HEK293 (cell line): ENCODE results near the gene MAPKAP1.

Experiments
- CTCF ChIA-PET: fragments of 350-600 bp; formaldehyde crosslinking; extraction: SDS; loops from one replicate; lab custom pipeline; 2021; ENCODE audit warnings: antibody characterized with exemption; lab: Yijun Ruan, JAX
- POLR2A ChIA-PET: fragments of 300-600 bp; formaldehyde crosslinking; extraction: SDS; loops from one replicate; lab custom pipeline; 2020; ENCODE audit warnings: antibody characterized with exemption, inconsistent platforms; lab: Yijun Ruan, JAX
- H3K27ac ChIP-seq: fragments of 200-500 bp; sonication (Bioruptor generic); 2 replicates; pipeline ENCODE4 v1.5.1; 2014; ENCODE audit warnings: low read depth, low read length, control low read depth, inconsistent platforms; ENCODE audit errors: extremely low read depth
- H3K36me3 ChIP-seq, 2 experiments: fragments of 200-500 bp in 1 of 2; sonication (Bioruptor generic) in 1 of 2; 1 replicate in 1 of 2; 2 replicates in 1 of 2; pipeline ENCODE4 v1.5.1; 2014 to 2017; ENCODE audit warnings: inconsistent platforms in 2 of 2, low read length in 2 of 2; ENCODE audit not compliant: control insufficient read depth in 2 of 2, insufficient read depth in 1 of 2
- H3K4me1 ChIP-seq: fragments of 200-500 bp; sonication (Bioruptor generic); 2 replicates; pipeline ENCODE4 v1.5.1; 2014; ENCODE audit warnings: mild to moderate bottlenecking, low read length, inconsistent platforms; ENCODE audit not compliant: control insufficient read depth, insufficient read depth
- H3K4me3 ChIP-seq: 2 replicates; pipeline ENCODE4 v1.5.1; 2011; ENCODE audit warnings: low read depth, mild to moderate bottlenecking, control low read depth, low read length, moderate library complexity
- H3K9me3 ChIP-seq: fragments of 200-500 bp; sonication (Bioruptor generic); 2 replicates; pipeline ENCODE4 v1.5.1; 2014; ENCODE audit warnings: low read depth, low read length, inconsistent platforms; ENCODE audit not compliant: control insufficient read depth, insufficient read depth
- EGR2 ChIP-seq: fragments of 450-650 bp; formaldehyde crosslinking; IDR thresholded peaks from 2 replicates; pipeline ENCODE4 v1.5.1; 2016; ENCODE audit warnings: low read depth, missing biosample characterization, missing genetic modification characterization
- GLI4 ChIP-seq: fragments of 450-650 bp; formaldehyde crosslinking; IDR thresholded peaks from 2 replicates; pipeline ENCODE4 v1.5.1; 2016; ENCODE audit warnings: missing biosample characterization, missing genetic modification characterization
- GLIS1 ChIP-seq: fragments of 450-650 bp; formaldehyde crosslinking; IDR thresholded peaks from 2 replicates; pipeline ENCODE4 v1.5.1; 2016; ENCODE audit warnings: missing biosample characterization, missing genetic modification characterization
- IKZF3 ChIP-seq: fragments of 450-650 bp; IDR thresholded peaks from 2 replicates; pipeline ENCODE4 v1.5.0; 2018; ENCODE audit warnings: missing biosample characterization, mild to moderate bottlenecking, missing genetic modification characterization, moderate library complexity
- KLF16 ChIP-seq: fragments of 450-650 bp; formaldehyde crosslinking; IDR thresholded peaks from 2 replicates; pipeline ENCODE4 v1.5.1; 2017; ENCODE audit warnings: missing biosample characterization, missing genetic modification characterization
- KLF7 ChIP-seq: fragments of 450-650 bp; formaldehyde crosslinking; IDR thresholded peaks from 2 replicates; pipeline ENCODE4 v1.5.1; 2016; ENCODE audit warnings: missing biosample characterization, missing genetic modification characterization, borderline replicate concordance
- MEIS1 ChIP-seq: sonication (generic); formaldehyde crosslinking; IDR thresholded peaks from 2 replicates; pipeline ENCODE4 v1.8.1; 2022; ENCODE audit warnings: missing genetic modification reagents, mild to moderate bottlenecking, borderline replicate concordance
- SALL2 ChIP-seq: fragments of 450-650 bp; formaldehyde crosslinking; IDR thresholded peaks from 2 replicates; pipeline ENCODE4 v1.5.0; 2017; ENCODE audit warnings: missing biosample characterization, mild to moderate bottlenecking, missing genetic modification characterization, borderline replicate concordance
- ZBTB17 ChIP-seq: fragments of 450-650 bp; formaldehyde crosslinking; IDR thresholded peaks from 2 replicates; pipeline ENCODE4 v1.5.1; 2016; ENCODE audit warnings: missing biosample characterization, missing genetic modification characterization
- ZNF10 ChIP-seq: fragments of 450-650 bp; formaldehyde crosslinking; IDR thresholded peaks from 2 replicates; pipeline ENCODE4 v1.5.1; 2017; ENCODE audit warnings: missing biosample characterization, missing genetic modification characterization
- ZNF148 ChIP-seq: fragments of 450-650 bp; formaldehyde crosslinking; IDR thresholded peaks from 2 replicates; pipeline ENCODE4 v1.5.0; 2017; ENCODE audit warnings: missing biosample characterization, missing genetic modification characterization, borderline replicate concordance
- ZNF18 ChIP-seq: fragments of 450-650 bp; formaldehyde crosslinking; IDR thresholded peaks from 2 replicates; pipeline ENCODE4 v1.5.1; 2016; ENCODE audit warnings: missing biosample characterization, missing genetic modification characterization
- ZNF2 ChIP-seq: fragments of 450-650 bp; formaldehyde crosslinking; IDR thresholded peaks from 2 replicates; pipeline ENCODE4 v1.5.1; 2016; ENCODE audit warnings: missing biosample characterization, missing genetic modification characterization
- ZNF214 ChIP-seq: fragments of 450-650 bp; formaldehyde crosslinking; IDR thresholded peaks from 2 replicates; pipeline ENCODE4 v1.5.1; 2017; ENCODE audit warnings: missing biosample characterization, mild to moderate bottlenecking, missing genetic modification characterization, borderline replicate concordance
- ZNF24 ChIP-seq: fragments of 450-650 bp; formaldehyde crosslinking; IDR thresholded peaks from 2 replicates; pipeline ENCODE4 v1.5.1; 2016; ENCODE audit warnings: missing biosample characterization, missing genetic modification characterization
- ZNF473 ChIP-seq: fragments of 450-650 bp; formaldehyde crosslinking; IDR thresholded peaks from 2 replicates; pipeline ENCODE4 v1.5.1; 2017; ENCODE audit warnings: missing biosample characterization, missing genetic modification characterization
- ZNF488 ChIP-seq: fragments of 450-650 bp; formaldehyde crosslinking; IDR thresholded peaks from 2 replicates; pipeline ENCODE4 v1.5.1; 2016; ENCODE audit warnings: missing biosample characterization, missing genetic modification characterization
- ZNF518A ChIP-seq: fragments of 450-650 bp; formaldehyde crosslinking; conservative IDR thresholded peaks from 2 replicates; pipeline ENCODE4 v1.5.1; 2016; ENCODE audit warnings: low read depth, missing biosample characterization, missing genetic modification characterization
- ZNF529 ChIP-seq: fragments of 450-650 bp; formaldehyde crosslinking; IDR thresholded peaks from 2 replicates; pipeline ENCODE4 v1.5.1; 2017; ENCODE audit warnings: missing genetic modification characterization, missing biosample characterization; ENCODE audit not compliant: insufficient replicate concordance
- ZNF621 ChIP-seq: fragments of 450-650 bp; formaldehyde crosslinking; IDR thresholded peaks from 2 replicates; pipeline ENCODE4 v1.5.1; 2017; ENCODE audit warnings: missing biosample characterization, missing genetic modification characterization
- ZNF645 ChIP-seq: fragments of 450-650 bp; formaldehyde crosslinking; IDR thresholded peaks from 2 replicates; pipeline ENCODE4; 2016; ENCODE audit warnings: missing biosample characterization, missing genetic modification characterization
- ZNF677 ChIP-seq: fragments of 450-650 bp; IDR thresholded peaks from 2 replicates; pipeline ENCODE4 v1.5.0; 2018; ENCODE audit warnings: missing biosample characterization, mild to moderate bottlenecking, missing genetic modification characterization, moderate library complexity
- ZNF701 ChIP-seq: fragments of 450-650 bp; formaldehyde crosslinking; IDR thresholded peaks from 2 replicates; pipeline ENCODE4 v1.5.1; 2016; ENCODE audit warnings: missing biosample characterization, missing genetic modification characterization
- ZSCAN5A ChIP-seq: fragments of 450-650 bp; formaldehyde crosslinking; IDR thresholded peaks from 2 replicates; pipeline ENCODE4 v1.5.1; 2016; ENCODE audit warnings: missing biosample characterization, missing genetic modification characterization

The MAPKAP1 gene

GRCh38 chr9:125691869-125692268, 15.1 kb downstream of the MAPKAP1 start:
- ChIA-PET POLR2A (no interaction called here), CTCF (no interaction called here)
- Histone ChIP-seq H3K27ac (no peak overlapping the region), H3K36me3 (no peaks in the 10 kb centered on the region), H3K9me3 (no peaks in the 10 kb centered on the region), H3K4me1 (no peaks in the 10 kb centered on the region), H3K4me3 (no peak overlapping the region)
- TF ChIP-seq GLIS1 (tag by site-specific recombination) (no peak), ZNF473 (tag by site-specific recombination) (no peak), ZNF10 (tag by site-specific recombination) (no peak), ZNF214 (tag by site-specific recombination) (no peak), ZNF677 (tag by site-specific recombination) (no peak)

GRCh38 chr9:125690679-125691078, 16.3 kb downstream of the MAPKAP1 start:
- no peak overlapping the region for H3K4me3 ChIP-seq
- H3K36me3 ChIP-seq, result no peaks in the 10 kb centered on the region
- no peak overlapping the region for H3K27ac ChIP-seq
- POLR2A ChIA-PET, result no interaction called here
- H3K9me3 ChIP-seq, result no peaks in the 10 kb centered on the region
- H3K4me1 ChIP-seq, result no peaks in the 10 kb centered on the region
- CTCF ChIA-PET, result no interaction called here
- no peak for TF ChIP-seq ZNF488 (tag by site-specific recombination)
- no peak for TF ChIP-seq GLI4 (tag by site-specific recombination)
- no peak for TF ChIP-seq ZNF645 (tag by site-specific recombination)
- no peak for TF ChIP-seq ZNF701
- no peak for TF ChIP-seq EGR2 (tag by site-specific recombination)
- TF ChIP-seq ZNF24, result no peak
- TF ChIP-seq ZNF621, result no peak
- TF ChIP-seq ZNF148, result no peak
- no peak for TF ChIP-seq ZNF2 (tag by site-specific recombination)
- TF ChIP-seq ZBTB17 (tag by site-specific recombination), result no peak
- TF ChIP-seq IKZF3 (tag by site-specific recombination), result no peak
- no peak for TF ChIP-seq SALL2 (tag by site-specific recombination)
- no peak for TF ChIP-seq ZNF529 (tag by site-specific recombination)
- no peak for TF ChIP-seq ZNF18
- TF ChIP-seq MEIS1 (CRISPR knock-in tag), result no peak
- no peak for TF ChIP-seq ZSCAN5A
- no peak for TF ChIP-seq KLF7 (tag by site-specific recombination)
- no peak for TF ChIP-seq KLF16 (tag by site-specific recombination)
- TF ChIP-seq ZNF518A (tag by site-specific recombination), result no peak
